NCI-H69 (cell line): ENCODE data around the gene CRACR2A.

Experiments used
- DNase-seq: peaks from one replicate; lab custom pipeline; 2025; lab: John Stamatoyannopoulos, UW

Gene CRACR2A

GRCh38 chr12:3725388-3726115 is 27.4 kb downstream of the CRACR2A start:
- no peak for DNase-seq

- DNase-seq: no peak
These were observed 28.7 kb downstream of the CRACR2A start for GRCh38 chr12:3723916-3724805.

- no peak for DNase-seq
These were observed 30.5 kb downstream of the CRACR2A start for GRCh38 chr12:3722368-3722767.

GRCh38 chr12:3720772-3721171 is 32.1 kb downstream of the CRACR2A start:
- no peak for DNase-seq

GRCh38 chr12:3718100-3718499 is 34.8 kb downstream of the CRACR2A start:
- DNase-seq: no peak

DNA sequence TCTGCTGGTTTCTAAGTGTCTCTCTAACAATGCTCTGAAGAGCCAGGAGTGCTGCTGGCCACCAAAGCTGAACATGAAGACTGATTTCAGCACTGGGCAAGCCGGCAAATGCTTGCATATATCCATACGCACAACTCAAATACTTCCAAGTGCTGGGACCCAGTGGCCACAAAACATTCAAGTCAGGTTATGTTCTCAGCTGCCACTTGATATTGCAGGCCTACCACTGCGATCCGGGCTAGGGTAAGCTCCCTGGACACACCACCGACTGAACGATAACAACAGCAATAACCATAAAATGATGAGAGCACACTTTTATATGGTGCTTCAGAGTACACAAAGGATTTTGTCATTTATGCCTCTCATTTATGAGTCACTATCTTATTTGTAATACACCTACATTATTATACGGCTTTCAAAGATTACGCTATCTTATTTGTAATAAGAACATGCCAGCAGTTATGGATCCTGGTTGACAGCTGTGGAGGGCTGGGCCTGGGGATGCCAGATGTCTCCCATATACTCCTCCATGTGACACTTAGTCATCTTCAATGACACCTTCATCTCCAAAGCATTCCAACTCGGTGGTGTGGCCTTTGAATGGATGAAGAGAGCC is 35.5 kb downstream of the CRACR2A start:
- DNase-seq: no peak

DNA sequence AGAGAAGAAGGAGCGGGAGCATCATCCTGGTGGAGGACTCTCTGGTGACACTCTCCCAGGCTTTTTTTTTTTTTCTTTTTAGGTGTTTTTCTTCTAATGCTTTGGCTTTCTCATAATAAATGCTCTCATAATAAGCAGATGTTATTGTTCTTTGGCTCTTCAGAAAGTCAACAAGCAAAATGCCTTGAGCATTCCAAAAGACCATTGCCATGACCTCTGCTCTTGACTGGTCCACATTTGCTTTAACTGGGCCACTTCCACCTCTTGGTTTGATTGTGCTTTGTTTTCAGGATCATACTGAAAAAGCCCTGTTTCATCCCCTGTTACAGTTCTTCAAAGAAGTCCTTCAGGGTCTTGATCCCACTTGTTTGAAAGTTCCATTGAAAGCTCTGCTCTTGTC is 36.9 kb downstream of the CRACR2A start:
- no peak for DNase-seq

GRCh38 chr12:3713947-3714346 is 39.0 kb downstream of the CRACR2A start:
- DNase-seq: peak; percentile 51

GRCh38 chr12:3713483-3713882 is 39.4 kb downstream of the CRACR2A start:
- peak; percentile 74 for DNase-seq

DNA sequence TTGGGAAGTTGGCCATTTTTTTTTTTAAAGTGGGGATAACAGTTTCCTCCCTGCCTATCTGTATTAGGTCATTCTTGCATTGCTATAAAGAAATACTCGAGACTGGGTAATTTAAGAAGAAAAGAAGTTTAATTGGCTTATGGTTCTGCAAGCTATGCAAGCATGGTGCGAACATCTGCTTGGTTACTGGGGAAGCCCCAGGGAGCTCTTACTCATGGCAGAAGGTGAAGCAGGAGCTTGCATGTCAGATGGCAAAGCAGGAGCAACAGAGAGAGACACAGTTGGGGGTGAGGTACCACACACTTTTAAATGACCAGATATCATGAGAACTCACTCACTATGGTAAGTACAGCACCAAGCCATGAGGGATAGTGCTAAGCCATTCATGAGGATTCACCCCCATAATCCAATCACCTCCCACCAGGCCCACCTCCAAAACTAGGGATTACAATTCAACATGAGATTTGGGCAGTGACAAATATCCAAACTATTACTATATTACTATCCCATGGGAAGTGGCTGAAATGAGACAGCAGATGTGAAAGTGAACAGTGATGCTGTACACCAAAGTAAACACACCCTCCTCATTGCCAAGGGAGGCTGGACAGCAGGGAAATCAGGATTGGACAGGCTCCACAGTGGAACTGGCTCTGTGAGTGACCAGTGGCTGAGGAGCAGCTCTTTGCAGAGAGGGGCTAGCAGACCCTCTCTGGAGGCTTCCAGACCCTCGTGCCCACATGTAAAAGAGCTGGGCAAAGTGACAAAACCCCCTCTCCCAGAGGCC is 40.5 kb downstream of the CRACR2A start:
- DNase-seq: peak; percentile 97

- DNase-seq: no peak
These were observed 47.6 kb downstream of the CRACR2A start for GRCh38 chr12:3705354-3705675.

GRCh38 chr12:3704512-3705353 is 48.2 kb downstream of the CRACR2A start:
- peak; percentile 33 for DNase-seq

DNA sequence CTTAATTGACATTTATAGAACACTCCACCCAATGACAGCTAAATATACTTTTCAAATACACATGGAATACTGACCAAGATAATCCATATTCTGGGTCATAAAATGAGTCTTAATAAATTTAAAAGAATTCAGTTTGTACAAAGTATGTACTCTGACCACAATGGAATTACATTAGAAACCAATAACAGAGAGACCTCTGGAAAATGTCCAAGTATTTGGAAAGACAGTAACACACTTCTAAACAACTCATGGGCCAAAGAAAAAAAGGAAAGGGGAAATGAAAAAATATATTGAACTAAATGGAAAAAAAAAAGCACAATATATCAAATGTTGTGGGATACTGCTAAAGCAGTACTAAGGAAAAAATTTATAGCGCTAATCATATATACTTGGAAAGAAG is 52.0 kb downstream of the CRACR2A start:
- no peak for DNase-seq

GRCh38 chr12:3698218-3698974 is 54.5 kb downstream of the CRACR2A start:
- peak; percentile 99 for DNase-seq

DNA sequence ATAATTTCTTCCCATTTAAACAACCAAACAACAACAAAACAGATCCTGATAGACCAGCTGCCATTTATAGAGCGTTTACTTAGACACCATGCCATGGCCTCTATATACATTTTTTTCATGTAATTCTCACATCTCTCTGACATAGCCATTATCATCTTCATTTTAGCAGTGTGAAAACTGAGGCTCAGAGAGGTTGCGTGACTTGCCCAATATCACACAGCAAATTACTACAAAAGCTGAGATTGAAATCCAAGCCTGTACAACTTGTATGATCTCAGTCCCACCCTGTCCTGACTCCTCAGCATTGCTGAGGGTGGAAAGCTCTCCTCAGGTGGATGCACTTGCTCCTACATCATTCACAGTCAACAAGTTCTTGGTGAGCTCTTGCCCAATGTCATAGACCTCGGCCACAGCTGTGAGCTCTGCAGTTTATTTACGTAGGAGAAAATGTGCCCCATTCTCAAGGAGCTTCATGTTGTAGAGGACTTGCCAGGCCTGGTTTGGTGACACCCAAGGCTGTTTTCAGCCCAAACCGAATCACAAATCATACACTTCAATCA is 55.5 kb downstream of the CRACR2A start:
- DNase-seq: peak; percentile 19

- DNase-seq: no peak
These were observed 58.2 kb downstream of the CRACR2A start for GRCh38 chr12:3694673-3695072.

GRCh38 chr12:3692616-3693365 is 60.1 kb downstream of the CRACR2A start:
- no peak for DNase-seq

GRCh38 chr12:3686463-3686862 is 66.4 kb downstream of the CRACR2A start:
- no peak for DNase-seq

DNA sequence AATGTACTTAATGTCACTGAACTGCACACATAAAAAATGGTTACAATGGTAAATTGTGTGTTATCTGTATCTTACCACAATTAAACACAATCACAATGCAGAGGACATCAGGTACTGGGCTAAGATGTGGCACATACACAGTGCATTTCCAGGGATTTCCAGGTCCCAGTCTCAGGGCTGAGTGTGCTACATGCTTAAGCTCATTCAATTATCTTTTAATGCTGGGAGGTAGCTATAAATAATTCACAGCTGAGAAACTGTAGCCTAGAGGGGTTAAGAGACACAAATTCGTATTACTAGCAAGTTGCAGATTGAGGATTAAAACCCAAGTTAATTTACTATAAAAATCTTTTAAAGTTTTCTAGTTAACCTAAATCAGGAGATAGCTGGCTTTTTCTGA is 67.1 kb downstream of the CRACR2A start:
- no peak for DNase-seq
